Colon (tissue), 2 donors: ENCODE results near the gene RHOBTB1.
"Not testable (repeated sequence)": the region's sequence is repeated elsewhere in the genome, so short reads cannot be mapped to it uniquely, and the experiment has no call there.

Source experiments
- FAIRE-seq: peaks from 2 replicates; lab custom pipeline; 2012; peaks lifted over from hg19 to GRCh38; lab: Jason Lieb, UNC
- donor health status: control.
- donor health status: control.

The RHOBTB1 gene

GRCh38 chr10:60944058-60944909 is at the start of gene RHOBTB1:
RHOBTB1 (minus strand) TSS chr10:60944185; CDS start chr10:60911542, 32,643 bp downstream.
- FAIRE-seq = no peak

GRCh38 chr10:60992636-60993035 is 48.7 kb upstream of the RHOBTB1 start:
- FAIRE-seq = no peak

- no peak for FAIRE-seq
These were observed 46.7 kb upstream of the RHOBTB1 start for GRCh38 chr10:60990663-60991062.

GRCh38 chr10:60989400-60989876 is 45.5 kb upstream of the RHOBTB1 start:
- FAIRE-seq = no peak

GRCh38 chr10:60986791-60987190 is 42.8 kb upstream of the RHOBTB1 start:
- no peak for FAIRE-seq

- FAIRE-seq = no peak
These were observed 42.0 kb upstream of the RHOBTB1 start for GRCh38 chr10:60985951-60986350.

- FAIRE-seq = no peak
These were observed 37.0 kb upstream of the RHOBTB1 start for GRCh38 chr10:60980997-60981396.

GRCh38 chr10:60979667-60980104 is 35.7 kb upstream of the RHOBTB1 start:
- FAIRE-seq = no peak

- no peak for FAIRE-seq
These were observed 34.5 kb upstream of the RHOBTB1 start for GRCh38 chr10:60978287-60979115.

- no peak for FAIRE-seq
These were observed 33.5 kb upstream of the RHOBTB1 start for GRCh38 chr10:60977161-60978122.

- no peak for FAIRE-seq
These were observed 32.7 kb upstream of the RHOBTB1 start for GRCh38 chr10:60976687-60977086.

GRCh38 chr10:60975716-60976115 is 31.7 kb upstream of the RHOBTB1 start:
- FAIRE-seq = no peak

- no peak for FAIRE-seq
These were observed 30.6 kb upstream of the RHOBTB1 start for GRCh38 chr10:60974463-60975149.

GRCh38 chr10:60973086-60973485 is 29.1 kb upstream of the RHOBTB1 start:
- FAIRE-seq = no peak

GRCh38 chr10:60972181-60972580 is 28.2 kb upstream of the RHOBTB1 start:
- not testable (repeated sequence) for FAIRE-seq

- FAIRE-seq = no peak
These were observed 26.5 kb upstream of the RHOBTB1 start for GRCh38 chr10:60970526-60970925.

GRCh38 chr10:60968504-60968903 is 24.5 kb upstream of the RHOBTB1 start:
- no peak for FAIRE-seq

- no peak for FAIRE-seq
These were observed 24.0 kb upstream of the RHOBTB1 start for GRCh38 chr10:60967854-60968484.

GRCh38 chr10:60967260-60967659 is 23.3 kb upstream of the RHOBTB1 start:
- no peak for FAIRE-seq

GRCh38 chr10:60965696-60966095 is 21.7 kb upstream of the RHOBTB1 start:
- no peak for FAIRE-seq
